Pancreas (tissue), 10 donors: ENCODE measurements around the gene ABI3BP. TPM values are rescaled to one million over a fixed set of nuclear protein-coding genes. Genes with fewer than 3 reads are reported as not detected.
A peak's percentile ranks its signal among the peaks of the same experiment; 100 is the strongest.

Experiments
- ATAC-seq, 4 donors: fragments of 200-7000 bp; cut with Tn5 transposase; one replicate each; pipeline versions ENCODE4 v1.8.0 to v1.9.1; 2020; ENCODE audit warnings: mild to moderate bottlenecking in 4 of 4, moderate library complexity in 4 of 4
- DNase-seq, 6 donors: peaks; one replicate each; pipeline ENCODE4 v3.0.0-alpha.2; 2020
- FAIRE-seq: peaks from 2 replicates; lab custom pipeline; 2012; peaks lifted over from hg19 to GRCh38; lab: Jason Lieb, UNC
- H3K27ac ChIP-seq, 4 donors: fragments of 200-600 bp; sonication (generic); 1 replicate in 3 of 4; 2 replicates in 1 of 4; pipeline versions ENCODE4 v1.5.0 to v1.8.0; 2020
- H3K27me3 ChIP-seq, 4 donors: fragments of 200-600 bp; one replicate each; pipeline ENCODE4 v1.8.0; 2021
- H3K36me3 ChIP-seq, 3 donors: fragments of 200-600 bp; sonication (generic) in 1 of 3; one replicate each; pipeline versions ENCODE4 v1.5.0 to v1.8.0; 2020 to 2021
- H3K4me1 ChIP-seq, 3 donors: fragments of 200-600 bp; one replicate each; pipeline ENCODE4 v1.8.0; 2021
- H3K4me3 ChIP-seq, 4 donors: fragments of 200-600 bp; sonication (generic) in 2 of 4; one replicate each; pipeline versions ENCODE4 v1.5.0 to v1.8.0; 2020 to 2021
- H3K9me3 ChIP-seq, 4 donors: fragments of 200-600 bp; one replicate each; pipeline ENCODE4 v1.8.0; 2021
- CTCF ChIP-seq, 4 donors: fragments of 200-600 bp; sonication (generic) in 3 of 4; IDR thresholded peaks; one replicate each; pipeline versions ENCODE4 v1.5.0 to v1.8.0; 2021; ENCODE audit warnings: antibody characterized with exemption in 4 of 4
- WGBS, 2 donors: extraction: QIAGEN DNeasy Blood & Tissue Kit; methylation state at CpG; one replicate each; pipeline ENCODE4 v1.1.7; 2013; 5-methylcytosine and 5-hydroxymethylcytosine counted together
- intact Hi-C, 3 donors: fragments of 100-400 bp; cut with DNase I; formaldehyde crosslinking; loops; one replicate each; pipeline versions ENCODE4 v1.11.1 to v1.14.2; 2022
- polyA plus RNA-seq, 2 donors: library from polyadenylated mRNA; stranded (reverse); fragments of 200-250 nt; gene quantifications; one replicate each; pipeline ENCODE4 v1.2.3, GENCODE V29; 2013
- total RNA-seq, 6 donors: library from RNA; stranded (reverse); fragmentation: NEBNext Ultra II Directional in 4 of 6; extraction: Animal tissue kit (Norgen Biotek cat#: 25700) in 4 of 6; gene quantifications; one replicate each; pipeline versions ENCODE4 v1.2.1 to v1.2.4, GENCODE V29; 2021 to 2023
- donor health status: healthy with polysubstance abuse.
- donor health status: DM: no; HTN: no; CAD: no; lungs with moderate emphysema.
- donor health status: DM: no; HTN: no; CAD: no.
- donor health status: control.
- donor health status: control.
- donor health status: Bipolar disorder and iron deficiency.
- donor health status: DM: yes; HTN: yes; CAD: no.
- donor health status: DM: no; HTN: no; CAD: no.
- donor health status: DM: no; HTN: no; CAD: no.
- donor health status: DM: yes; HTN: yes; CAD: no.

Gene ABI3BP
- total and polyA plus RNA-seq, 8 donors = 2.6 to 25.3 (median 5.8) TPM

GRCh38 chr3:100913870-100914648 lies 79.2 kb downstream of the ABI3BP start:
- 67 to 72% methylated on average over 5 of the region's 5 CpGs for WGBS, 2 donors
- no peak for FAIRE-seq

GRCh38 chr3:100912976-100913545 lies 80.2 kb downstream of the ABI3BP start:
- no peaks in the 10 kb centered on the region for H3K4me1 ChIP-seq
- FAIRE-seq = no peak
- ATAC-seq = no peak
- intact Hi-C loops = no loop called here
- DNase-seq = no peak
- H3K4me3 ChIP-seq = no peak overlapping the region
- no peak overlapping the region for H3K27ac ChIP-seq
- no peaks in the 10 kb centered on the region for H3K27me3 ChIP-seq
- TF ChIP-seq CTCF (IDR thresholded peaks at IDR 0.05) = no peak
- no peaks in the 10 kb centered on the region for H3K9me3 ChIP-seq
- WGBS, 2 donors = 79% methylated on average over 4 of the region's 4 CpGs
- H3K36me3 ChIP-seq = no peaks in the 10 kb centered on the region

More at GRCh38 chr3:100913870-100914648, 79.2 kb downstream of the ABI3BP start:
- H3K27me3 ChIP-seq = no peaks in the 10 kb centered on the region
- no peak overlapping the region for H3K27ac ChIP-seq
- no peaks in the 10 kb centered on the region for H3K36me3 ChIP-seq
- TF ChIP-seq CTCF (IDR thresholded peaks at IDR 0.05) = no peak
- intact Hi-C loops = no loop called here
- ATAC-seq (peak in 1 of 4 donors; percentile 36), DNase-seq (peak in 1 of 6 donors; percentile 11)
- H3K4me3 ChIP-seq = no peak overlapping the region
- no peaks in the 10 kb centered on the region for H3K9me3 ChIP-seq
- H3K4me1 ChIP-seq = no peaks in the 10 kb centered on the region

- intact Hi-C loops = no loop called here
- Histone ChIP-seq H3K27me3 (no peaks in the 10 kb centered on the region), H3K4me1 (no peaks in the 10 kb centered on the region), H3K9me3 (no peaks in the 10 kb centered on the region), H3K27ac (no peak overlapping the region), H3K4me3 (no peak overlapping the region), H3K36me3 (no peaks in the 10 kb centered on the region)
- WGBS, 2 donors = 78 to 81% methylated on average over 6 of the region's 6 CpGs
- FAIRE-seq (no peak), DNase-seq (no peak), ATAC-seq (no peak)
- no peak for TF ChIP-seq CTCF (IDR thresholded peaks at IDR 0.05)
These were observed 80.7 kb downstream of the ABI3BP start for GRCh38 chr3:100912571-100912970.

GRCh38 chr3:100911956-100912355 lies 81.3 kb downstream of the ABI3BP start:
- no peaks in the 10 kb centered on the region for H3K36me3 ChIP-seq
- H3K27me3 ChIP-seq = no peaks in the 10 kb centered on the region
- no peaks in the 10 kb centered on the region for H3K9me3 ChIP-seq
- intact Hi-C loops = no loop called here
- H3K27ac ChIP-seq = no peak overlapping the region
- FAIRE-seq (no peak), DNase-seq (no peak), ATAC-seq (no peak)
- 66 to 77% methylated on average over 6 of the region's 6 CpGs for whole genome bisulfite sequencing, 2 donors
- no peaks in the 10 kb centered on the region for H3K4me1 ChIP-seq
- TF ChIP-seq CTCF (IDR thresholded peaks at IDR 0.05) = no peak
- H3K4me3 ChIP-seq = no peak overlapping the region

GRCh38 chr3:100910986-100911385 lies 82.2 kb downstream of the ABI3BP start:
- Histone ChIP-seq H3K36me3 (no peaks in the 10 kb centered on the region), H3K27ac (no peak overlapping the region), H3K9me3 (no peaks in the 10 kb centered on the region), H3K4me3 (no peak overlapping the region), H3K4me1 (no peaks in the 10 kb centered on the region), H3K27me3 (no peaks in the 10 kb centered on the region)
- 44 to 58% methylated on average over 2 of the region's 2 CpGs for WGBS, 2 donors
- intact Hi-C loops = no loop called here
- no peak for TF ChIP-seq CTCF (IDR thresholded peaks at IDR 0.05)
- ATAC-seq = no peak
- FAIRE-seq = no peak
- DNase-seq = no peak
